Hematopoietic multipotent progenitor cell (in vitro differentiated cells): ENCODE results near the gene SMYD2. TPM values are rescaled to one million over a fixed set of nuclear protein-coding genes. Genes with fewer than 3 reads are reported as not detected.
A peak's percentile ranks its signal among the peaks of the same experiment; 100 is the strongest.

Source experiments
- DNase-seq, 3 donors: peaks; one replicate each; pipeline ENCODE4 v3.0.0-alpha.2; 2011 to 2015; ENCODE audit warnings: low read depth in 2 of 3, low spot score in 2 of 3
- total RNA-seq: library from RNA; depleted of rRNA; stranded (reverse); fragments of >200 nt; gene quantifications from one replicate; pipeline ENCODE4 v1.2.3, GENCODE V29; 2012

Gene SMYD2
- total RNA-seq, 1 donor: 7.3 TPM

GRCh38 chr1:214300149-214300780 lies 19.3 kb downstream of the SMYD2 start:
- no peak for DNase-seq

- DNase-seq: no peak
These were observed 20.6 kb downstream of the SMYD2 start for GRCh38 chr1:214301526-214301925.

GRCh38 chr1:214303141-214303930 lies 22.4 kb downstream of the SMYD2 start:
- no peak for DNase-seq

GRCh38 chr1:214305164-214305751 lies 24.3 kb downstream of the SMYD2 start:
- DNase-seq: no peak

- no peak for DNase-seq
These were observed 25.3 kb downstream of the SMYD2 start for GRCh38 chr1:214306269-214306668.

GRCh38 chr1:214310010-214310409 lies 29.1 kb downstream of the SMYD2 start:
- peak in 1 of 3 donors; percentile 19 for DNase-seq

- DNase-seq: peak in 1 of 3 donors; percentile 18
These were observed 30.1 kb downstream of the SMYD2 start for GRCh38 chr1:214310777-214311690.

- no peak for DNase-seq
These were observed 31.6 kb downstream of the SMYD2 start for GRCh38 chr1:214312530-214313051.

GRCh38 chr1:214314178-214314843 lies 33.4 kb downstream of the SMYD2 start:
- DNase-seq: no peak

GRCh38 chr1:214316593-214316992 lies 35.6 kb downstream of the SMYD2 start:
- no peak for DNase-seq

GRCh38 chr1:214317300-214317699 lies 36.3 kb downstream of the SMYD2 start:
- DNase-seq: no peak

- no peak for DNase-seq
These were observed 36.8 kb downstream of the SMYD2 start for GRCh38 chr1:214317734-214318133.

- no peak for DNase-seq
These were observed 37.4 kb downstream of the SMYD2 start for GRCh38 chr1:214318356-214318755.

GRCh38 chr1:214318956-214319736 lies 38.2 kb downstream of the SMYD2 start:
- DNase-seq: no peak

GRCh38 chr1:214319938-214320337 lies 39.0 kb downstream of the SMYD2 start:
- DNase-seq: no peak

- no peak for DNase-seq
These were observed 40.9 kb downstream of the SMYD2 start for GRCh38 chr1:214321705-214322453.

GRCh38 chr1:214324896-214325800 lies 44.2 kb downstream of the SMYD2 start:
- DNase-seq: no peak
